Esophagus squamous epithelium (tissue), 4 donors: Measurements from ENCODE around the gene ANXA1.

Experiments
- CTCF ChIP-seq, 6 experiments: fragments of 450-650 bp in 4 of 6; fragments of 200-600 bp in 2 of 6; sonication (generic) in 2 of 6; IDR thresholded peaks; one replicate each; pipeline ENCODE4 v1.5.1; 2016 to 2019; ENCODE audit warnings: antibody characterized with exemption in 6 of 6, mild to moderate bottlenecking in 4 of 6, moderate library complexity in 4 of 6
- POLR2A ChIP-seq, 4 donors: fragments of 450-650 bp; IDR thresholded peaks; one replicate each; pipeline ENCODE4 v1.6.1; 2017; ENCODE audit warnings: antibody characterized with exemption in 4 of 4, mild to moderate bottlenecking in 4 of 4, moderate library complexity in 3 of 4

- TF ChIP-seq CTCF (IDR thresholded peaks at IDR 0.05) (no peak), POLR2A (IDR thresholded peaks at IDR 0.05) (no peak)
These were observed 3.1 kb downstream of the ANXA1 start for GRCh38 chr9:73154722-73155121.
